Right ventricle myocardium inferior (tissue), 1 donor: ENCODE measurements around the gene ANKRD13B. TPM values are rescaled to one million over a fixed set of nuclear protein-coding genes. Genes with fewer than 3 reads are reported as not detected.

Source experiments
- ATAC-seq: fragments of 200-7000 bp; cut with Tn5 transposase; one replicate; pipeline ENCODE4 v1.9.1; 2020; ENCODE audit warnings: mild to moderate bottlenecking, moderate library complexity
- DNase-seq: peaks from one replicate; pipeline ENCODE4 v3.0.0; 2021; ENCODE audit errors: missing footprints
- intact Hi-C: fragments of 100-400 bp; cut with DNase I; formaldehyde crosslinking; loops from one replicate; pipeline ENCODE4 v1.11.0; 2022
- total RNA-seq: library from RNA; stranded (reverse); fragmentation: NEBNext Ultra II Directional; extraction: Animal tissue kit (Norgen Biotek cat#: 25700); gene quantifications from one replicate; pipeline ENCODE4 v1.2.1, GENCODE V29; 2021
- donor health status: DM: no; HTN: yes; CAD: no; lungs with severe emphysema.

The ANKRD13B gene
- total RNA-seq, 1 donor from 2014 or later: 9.2 TPM

- intact Hi-C loops: loop anchor here (10.0 kb wide), 1 partner anchor 324 kb away; the partner anchor contains the start of gene SSH2
- ATAC-seq: no peak
- DNase-seq: no peak
Measured at GRCh38 chr17:29610395-29610794, 17.5 kb downstream of the ANKRD13B start.

GRCh38 chr17:29611351-29612093 is 18.6 kb downstream of the ANKRD13B start:
- intact Hi-C loops: loop anchor here (2.0 to 10.0 kb wide), 2 partner anchors 21 to 323 kb away; partner anchors contain the start of gene SSH2
- ATAC-seq: no peak
- no peak for DNase-seq

DNA sequence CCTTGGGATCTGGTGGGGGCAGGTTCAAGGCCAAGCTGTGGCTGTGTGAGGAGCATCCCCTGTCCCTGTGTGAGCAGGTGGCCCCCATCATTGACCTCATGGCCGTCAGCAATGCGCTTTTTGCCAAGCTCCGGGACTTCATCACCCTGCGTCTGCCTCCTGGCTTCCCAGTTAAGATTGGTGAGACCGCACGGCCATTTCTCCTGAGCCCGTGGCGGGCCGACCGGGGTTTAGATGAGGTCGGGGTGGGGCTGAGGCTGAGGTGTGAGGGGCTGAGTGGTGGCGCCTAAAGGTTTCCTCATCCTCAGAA is 19.1 kb downstream of the ANKRD13B start:
- ATAC-seq (no peak), DNase-seq (peak; percentile 63)
- intact Hi-C loops: loop anchor here (2.0 to 10.0 kb wide), 2 partner anchors 21 to 323 kb away; partner anchors contain the start of gene SSH2

GRCh38 chr17:29612404-29613280 is 19.7 kb downstream of the ANKRD13B start:
- ATAC-seq (no peak), DNase-seq (no peak)
- intact Hi-C loops: loop anchor here (2.0 to 10.0 kb wide), 2 partner anchors 22 to 322 kb away; partner anchors contain the start of gene SSH2

GRCh38 chr17:29613352-29613837 is 20.5 kb downstream of the ANKRD13B start:
- DNase-seq (peak; percentile 97), ATAC-seq (peak; percentile 72)
- intact Hi-C loops: loop anchor here (2.0 to 10.0 kb wide), 2 partner anchors 23 to 321 kb away; partner anchors contain the start of gene SSH2

DNA sequence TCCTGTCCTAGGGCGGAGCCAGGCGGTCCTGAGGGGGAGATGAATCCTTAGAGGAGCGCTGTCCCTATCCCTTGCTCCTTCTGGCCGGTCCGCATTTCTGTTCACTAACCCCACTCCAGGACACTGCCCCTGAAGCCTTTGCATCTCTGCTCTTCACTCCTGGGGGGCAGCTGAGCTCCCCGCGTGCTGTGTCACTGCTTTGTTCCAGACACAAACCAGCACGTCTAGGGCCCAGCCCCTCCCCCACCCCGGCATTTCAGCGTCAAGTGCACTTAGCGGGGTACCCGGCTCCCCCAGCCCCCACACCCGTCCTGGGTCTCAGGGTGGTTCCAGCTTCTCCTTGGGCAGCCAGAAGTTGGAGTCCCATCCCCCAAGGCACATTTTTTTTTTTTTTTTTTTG is 20.9 kb downstream of the ANKRD13B start:
- ATAC-seq: no peak
- no peak for DNase-seq
- intact Hi-C loops: loop anchor here (2.0 to 10.0 kb wide), 2 partner anchors 23 to 321 kb away; partner anchors contain the start of gene SSH2

GRCh38 chr17:29614349-29615047 is 21.6 kb downstream of the ANKRD13B start:
- ATAC-seq: no peak
- intact Hi-C loops: loop anchor here (5.0 to 10.0 kb wide), 2 partner anchors 32 to 320 kb away; partner anchors contain the start of gene SSH2
- DNase-seq: no peak

GRCh38 chr17:29615048-29615385 is 22.1 kb downstream of the ANKRD13B start:
- ATAC-seq (no peak), DNase-seq (no peak)
- intact Hi-C loops: loop anchor here (5.0 to 10.0 kb wide), 2 partner anchors 33 to 320 kb away; partner anchors contain the start of gene SSH2

- peak; percentile 93 for DNase-seq
- ATAC-seq: peak; percentile 73
- intact Hi-C loops: loop anchor here (5.0 to 10.0 kb wide), 2 partner anchors 33 to 319 kb away; partner anchors contain the start of gene SSH2
Measured at GRCh38 chr17:29615492-29616299, 22.8 kb downstream of the ANKRD13B start.

- intact Hi-C loops: loop anchor here (5.0 to 10.0 kb wide), 2 partner anchors 34 to 318 kb away; partner anchors contain the start of gene SSH2
- ATAC-seq (no peak), DNase-seq (no peak)
Measured at GRCh38 chr17:29616300-29617048, 23.5 kb downstream of the ANKRD13B start.

DNA sequence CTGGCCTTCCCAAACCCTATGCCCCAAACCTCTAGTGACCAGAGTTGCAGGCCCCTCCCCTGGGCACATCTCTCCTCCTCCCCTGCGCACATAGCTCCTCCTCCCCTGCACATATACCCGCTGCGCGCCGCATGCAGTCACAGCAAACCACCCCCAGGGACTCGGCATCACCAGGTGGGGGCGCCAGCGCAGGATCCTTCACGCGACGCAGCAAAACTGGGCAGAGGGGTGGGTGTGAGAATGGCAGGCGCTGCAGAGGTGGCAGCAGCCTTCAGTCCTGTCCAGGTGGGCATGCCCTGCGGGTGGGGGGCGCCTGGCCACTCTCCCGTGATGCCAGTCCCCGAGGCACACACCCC is 24.2 kb downstream of the ANKRD13B start:
- ATAC-seq: no peak
- DNase-seq: peak; percentile 89
- intact Hi-C loops: loop anchor here (5.0 to 10.0 kb wide), 2 partner anchors 35 to 318 kb away; partner anchors contain the start of gene SSH2

GRCh38 chr17:29617481-29618271 is 24.7 kb downstream of the ANKRD13B start:
- intact Hi-C loops: loop anchor here (5.0 to 10.0 kb wide), 2 partner anchors 35 to 317 kb away; partner anchors contain the start of gene SSH2
- ATAC-seq: no peak
- DNase-seq: peak; percentile 94

- intact Hi-C loops: loop anchor here (5.0 to 10.0 kb wide), 2 partner anchors 36 to 316 kb away; partner anchors contain the start of gene SSH2
- ATAC-seq: no peak
- DNase-seq: no peak
Measured at GRCh38 chr17:29618272-29619065, 25.5 kb downstream of the ANKRD13B start.

GRCh38 chr17:29619251-29619650 is 26.3 kb downstream of the ANKRD13B start:
- ATAC-seq (peak; percentile 54), DNase-seq (no peak)
- intact Hi-C loops: loop anchor here (5.0 to 10.0 kb wide), 2 partner anchors 37 to 316 kb away; partner anchors contain the start of gene SSH2

GRCh38 chr17:29620271-29620670 is 27.3 kb downstream of the ANKRD13B start:
- ATAC-seq (no peak), DNase-seq (no peak)
- intact Hi-C loops: loop anchor here (2.0 to 5.0 kb wide), 2 partner anchors 17 to 142 kb away; no protein-coding TSS in a partner anchor
